ENCODE results near the gene TRPC3.
"Not testable (repeated sequence)": the region's sequence is repeated elsewhere in the genome, so short reads cannot be mapped to it uniquely, and the experiment has no call there.

- not testable (repeated sequence) for TF ChIP-seq CTCF (IDR thresholded peaks at IDR 0.05; ENCODE audit: insufficient read depth, low read length); POLR2AphosphoS5 (IDR thresholded peaks at IDR 0.05; ENCODE audit: low read depth)
These were observed 25.4 kb downstream of the TRPC3 start for GRCh38 chr4:121926490-121926889.

Measured in HL-60 (cell line).